ENCODE data around the gene TMEM59.
A peak's percentile ranks its signal among the peaks of the same experiment; 100 is the strongest.

TMEM59 gene

DNA sequence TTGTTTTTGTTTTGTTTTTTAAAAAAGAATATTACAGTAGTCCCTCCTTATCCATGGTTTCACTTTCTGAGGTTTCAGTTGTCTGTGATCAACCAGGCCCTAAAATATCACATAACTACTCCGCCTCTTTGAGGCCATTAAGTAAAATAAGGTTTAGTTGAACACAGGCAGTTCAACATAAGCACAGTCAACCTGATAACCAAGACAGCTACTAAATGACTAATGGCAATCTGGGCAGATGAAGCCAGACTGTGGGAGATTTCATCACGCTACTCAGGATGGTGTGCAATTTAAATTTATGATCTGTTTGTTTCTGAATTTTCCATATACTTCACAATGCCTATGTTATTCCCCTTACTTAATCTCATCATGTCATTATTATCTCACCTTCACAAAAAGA lies 65.1 kb downstream of the TMEM59 start:
- Histone ChIP-seq H3K4me2 (ENCODE audit: low read length) (no peak overlapping the region), H3K4ac (ENCODE audit: low read depth, low read length) (no peak overlapping the region), H3K4me1 (ENCODE audit: control insufficient read depth in 1 of 2, insufficient read depth in 2 of 2, low read length in 2 of 2) (no peaks in the 10 kb centered on the region), H3K36me3 (ENCODE audit: control insufficient read depth in 1 of 2, insufficient read depth in 2 of 2, low read length in 2 of 2) (no peaks in the 10 kb centered on the region), H3K23ac (ENCODE audit: low read length) (no peak overlapping the region), H3K79me1 (ENCODE audit: low read length) (no peaks in the 10 kb centered on the region), H3K14ac (ENCODE audit: low read length) (no peak overlapping the region), H3K4me3 (ENCODE audit: low read depth, low read length) (no peak overlapping the region), H2AFZ (ENCODE audit: insufficient read depth, low read length, poor library complexity) (no peak overlapping the region), H4K91ac (ENCODE audit: low read depth, low read length) (no peak overlapping the region), H3K27me3 (ENCODE audit: insufficient read depth, low read length) (no peaks in the 10 kb centered on the region), H2AK5ac (ENCODE audit: low read length) (no peak overlapping the region), H2BK12ac (ENCODE audit: low read length) (no peak overlapping the region), H2BK120ac (ENCODE audit: insufficient read depth, low read length, poor library complexity) (no peak overlapping the region), H4K8ac (ENCODE audit: low read depth, low read length) (no peak overlapping the region), H3K27ac (ENCODE audit: low read depth, low read length) (no peak overlapping the region), H3K18ac (ENCODE audit: low read length) (no peak overlapping the region), H2BK5ac (ENCODE audit: low read depth, low read length, poor library complexity) (no peak overlapping the region), H3K9ac (ENCODE audit: low read length) (no peak overlapping the region), H3K9me3 (ENCODE audit: insufficient read depth, low read depth, low read length) (peaks cover 4% of the 10 kb centered on the region), H4K12ac (ENCODE audit: low read depth, low read length) (no peak overlapping the region), H3K79me2 (ENCODE audit: control insufficient read depth, insufficient read depth, low read length, poor library complexity) (no peaks in the 10 kb centered on the region)
- WGBS (ENCODE audit: extremely low coverage, insufficient coverage, insufficient read length), result no CpG with 5 or more reads among the region's 2 CpGs
- DNase-seq, result no peak

DNA sequence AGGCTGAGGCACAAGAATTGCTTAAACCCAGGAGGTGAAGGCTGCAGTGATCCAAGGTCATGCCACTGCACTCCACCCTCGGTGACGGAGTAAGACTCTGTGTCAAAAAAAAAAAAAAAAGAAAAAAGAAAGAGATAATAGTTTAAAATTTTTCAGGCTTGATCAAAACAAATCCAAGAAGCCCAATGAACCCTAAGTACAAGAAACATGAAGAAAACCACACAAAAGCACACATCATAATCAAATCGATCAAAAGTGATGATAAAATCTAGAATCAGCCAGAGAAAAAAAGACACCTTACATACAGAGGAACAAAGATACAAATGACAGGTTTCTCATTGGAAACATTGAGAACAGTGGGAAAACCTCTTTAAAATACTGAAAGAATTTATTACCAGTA lies 66.5 kb downstream of the TMEM59 start:
- Histone ChIP-seq H3K79me2 (ENCODE audit: control insufficient read depth, insufficient read depth, low read length, poor library complexity) (peaks cover 3% of the 10 kb centered on the region), H2BK12ac (ENCODE audit: low read length) (no peak overlapping the region), H3K23ac (ENCODE audit: low read length) (no peak overlapping the region), H3K4me2 (ENCODE audit: low read length) (no peak overlapping the region), H3K27ac (ENCODE audit: low read depth, low read length) (no peak overlapping the region), H4K8ac (ENCODE audit: low read depth, low read length) (no peak overlapping the region), H3K4me1 (ENCODE audit: control insufficient read depth in 1 of 2, insufficient read depth in 2 of 2, low read length in 2 of 2) (peaks cover 5 to 9% of the 10 kb centered on the region in 2 experiments), H2AK5ac (ENCODE audit: low read length) (no peak overlapping the region), H3K9ac (ENCODE audit: low read length) (no peak overlapping the region), H2AFZ (ENCODE audit: insufficient read depth, low read length, poor library complexity) (no peak overlapping the region), H3K79me1 (ENCODE audit: low read length) (peaks cover 5% of the 10 kb centered on the region), H3K36me3 (ENCODE audit: control insufficient read depth in 1 of 2, insufficient read depth in 2 of 2, low read length in 2 of 2) (no peaks in the 10 kb centered on the region), H3K27me3 (ENCODE audit: insufficient read depth, low read length) (no peaks in the 10 kb centered on the region), H3K4me3 (ENCODE audit: low read depth, low read length) (no peak overlapping the region), H3K4ac (ENCODE audit: low read depth, low read length) (no peak overlapping the region), H3K18ac (ENCODE audit: low read length) (no peak overlapping the region), H3K14ac (ENCODE audit: low read length) (no peak overlapping the region), H4K91ac (ENCODE audit: low read depth, low read length) (no peak overlapping the region), H2BK120ac (ENCODE audit: insufficient read depth, low read length, poor library complexity) (no peak overlapping the region), H2BK5ac (ENCODE audit: low read depth, low read length, poor library complexity) (no peak overlapping the region), H4K12ac (ENCODE audit: low read depth, low read length) (no peak overlapping the region), H3K9me3 (ENCODE audit: insufficient read depth, low read depth, low read length) (no peaks in the 10 kb centered on the region)
- no peak for DNase-seq
- WGBS (ENCODE audit: extremely low coverage, insufficient coverage, insufficient read length), result no CpG with 5 or more reads among the region's 3 CpGs

DNA sequence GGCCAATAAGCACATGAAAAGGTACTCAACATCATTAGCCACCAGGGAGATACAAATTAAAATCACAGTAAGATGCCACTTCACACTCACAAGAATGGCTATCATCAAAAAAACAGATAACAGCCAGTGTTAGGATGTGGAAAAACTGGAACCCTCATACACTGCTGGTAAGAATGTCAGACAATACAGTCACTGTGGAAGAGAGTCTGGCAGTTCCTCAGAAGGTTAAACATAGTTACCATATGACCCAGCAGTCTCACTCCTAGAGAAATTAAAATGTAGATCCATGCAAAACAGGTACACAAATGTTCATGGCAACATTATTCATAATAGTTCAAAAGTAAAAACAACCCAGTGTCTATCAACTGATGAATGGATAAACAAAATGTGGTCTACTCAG lies 68.3 kb downstream of the TMEM59 start:
- no peak overlapping the region for H2BK5ac ChIP-seq (ENCODE audit: low read depth, low read length, poor library complexity)
- H3K14ac ChIP-seq (ENCODE audit: low read length), result no peak overlapping the region
- H2BK120ac ChIP-seq (ENCODE audit: insufficient read depth, low read length, poor library complexity), result no peak overlapping the region
- H3K4me1 ChIP-seq (ENCODE audit: control insufficient read depth in 1 of 2, insufficient read depth in 2 of 2, low read length in 2 of 2), result peaks cover 5 to 9% of the 10 kb centered on the region in 2 experiments
- H4K8ac ChIP-seq (ENCODE audit: low read depth, low read length), result no peak overlapping the region
- DNase-seq, result peak; percentile 47 to 52
- H3K4me2 ChIP-seq (ENCODE audit: low read length), result no peak overlapping the region
- H3K27ac ChIP-seq (ENCODE audit: low read depth, low read length), result no peak overlapping the region
- H3K79me1 ChIP-seq (ENCODE audit: low read length), result peaks cover 5% of the 10 kb centered on the region
- H2AFZ ChIP-seq (ENCODE audit: insufficient read depth, low read length, poor library complexity), result no peak overlapping the region
- H3K4me3 ChIP-seq (ENCODE audit: low read depth, low read length), result no peak overlapping the region
- no peak overlapping the region for H3K4ac ChIP-seq (ENCODE audit: low read depth, low read length)
- no peak overlapping the region for H4K12ac ChIP-seq (ENCODE audit: low read depth, low read length)
- no peaks in the 10 kb centered on the region for H3K27me3 ChIP-seq (ENCODE audit: insufficient read depth, low read length)
- no peak overlapping the region for H2AK5ac ChIP-seq (ENCODE audit: low read length)
- peaks cover 3% of the 10 kb centered on the region for H3K79me2 ChIP-seq (ENCODE audit: control insufficient read depth, insufficient read depth, low read length, poor library complexity)
- no peak overlapping the region for H3K9ac ChIP-seq (ENCODE audit: low read length)
- no peak overlapping the region for H3K18ac ChIP-seq (ENCODE audit: low read length)
- H3K36me3 ChIP-seq (ENCODE audit: control insufficient read depth in 1 of 2, insufficient read depth in 2 of 2, low read length in 2 of 2), result no peaks in the 10 kb centered on the region
- H2BK12ac ChIP-seq (ENCODE audit: low read length), result no peak overlapping the region
- no peaks in the 10 kb centered on the region for H3K9me3 ChIP-seq (ENCODE audit: insufficient read depth, low read depth, low read length)
- no peak overlapping the region for H4K91ac ChIP-seq (ENCODE audit: low read depth, low read length)
- no peak overlapping the region for H3K23ac ChIP-seq (ENCODE audit: low read length)

DNA sequence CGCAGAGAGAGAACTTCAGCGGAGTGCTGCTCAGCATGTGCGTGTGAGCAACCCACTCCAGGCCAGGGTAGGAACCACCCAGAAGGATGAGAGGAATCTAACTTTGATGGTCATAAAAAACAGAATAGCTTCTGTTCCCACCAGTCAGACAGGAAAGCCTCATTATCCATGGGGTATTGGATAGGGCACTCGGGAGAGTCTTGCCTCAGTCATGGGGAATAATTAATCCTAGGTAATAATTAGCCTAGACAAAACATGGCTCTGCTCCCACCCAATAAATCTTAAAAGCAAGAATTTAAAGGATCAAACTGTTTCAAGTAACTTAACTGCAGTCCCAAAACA lies 70.3 kb downstream of the TMEM59 start:
- H3K27ac ChIP-seq (ENCODE audit: low read depth, low read length), result no peak overlapping the region
- H3K9ac ChIP-seq (ENCODE audit: low read length), result no peak overlapping the region
- H3K4me2 ChIP-seq (ENCODE audit: low read length), result peak overlapping the region; percentile 42
- H3K14ac ChIP-seq (ENCODE audit: low read length), result no peak overlapping the region
- no peak overlapping the region for H3K4me3 ChIP-seq (ENCODE audit: low read depth, low read length)
- H3K4me1 ChIP-seq (ENCODE audit: control insufficient read depth in 1 of 2, insufficient read depth in 2 of 2, low read length in 2 of 2), result peaks cover 5 to 9% of the 10 kb centered on the region in 2 experiments
- H3K36me3 ChIP-seq (ENCODE audit: control insufficient read depth in 1 of 2, insufficient read depth in 2 of 2, low read length in 2 of 2), result no peaks in the 10 kb centered on the region
- DNase-seq, result no peak
- peaks cover 3% of the 10 kb centered on the region for H3K79me2 ChIP-seq (ENCODE audit: control insufficient read depth, insufficient read depth, low read length, poor library complexity)
- peaks cover 5% of the 10 kb centered on the region for H3K79me1 ChIP-seq (ENCODE audit: low read length)
- peak overlapping the region; percentile 38 for H2AFZ ChIP-seq (ENCODE audit: insufficient read depth, low read length, poor library complexity)
- no CpG with 5 or more reads among the region's 4 CpGs for WGBS (ENCODE audit: extremely low coverage, insufficient coverage, insufficient read length)
- H4K8ac ChIP-seq (ENCODE audit: low read depth, low read length), result peak overlapping the region; percentile 17
- H4K12ac ChIP-seq (ENCODE audit: low read depth, low read length), result peak overlapping the region; percentile 6
- no peak overlapping the region for H3K18ac ChIP-seq (ENCODE audit: low read length)
- H2BK120ac ChIP-seq (ENCODE audit: insufficient read depth, low read length, poor library complexity), result peak overlapping the region; percentile 38
- no peak overlapping the region for H2BK12ac ChIP-seq (ENCODE audit: low read length)
- H3K4ac ChIP-seq (ENCODE audit: low read depth, low read length), result no peak overlapping the region
- H2AK5ac ChIP-seq (ENCODE audit: low read length), result no peak overlapping the region
- no peaks in the 10 kb centered on the region for H3K27me3 ChIP-seq (ENCODE audit: insufficient read depth, low read length)
- H2BK5ac ChIP-seq (ENCODE audit: low read depth, low read length, poor library complexity), result no peak overlapping the region
- H3K9me3 ChIP-seq (ENCODE audit: insufficient read depth, low read depth, low read length), result no peaks in the 10 kb centered on the region
- H4K91ac ChIP-seq (ENCODE audit: low read depth, low read length), result no peak overlapping the region
- no peak overlapping the region for H3K23ac ChIP-seq (ENCODE audit: low read length)
